GM12891 (cell line): ENCODE measurements around the gene CBFB.
A peak's percentile ranks its signal among the peaks of the same experiment; 100 is the strongest.

Experiments
- DNase-seq: peaks from one replicate; pipeline ENCODE4 v3.0.0; 2011; ENCODE audit warnings: low spot score; ENCODE audit not compliant: insufficient read length
- FAIRE-seq: peaks from 2 replicates; lab custom pipeline; 2011; peaks lifted over from hg19 to GRCh38; lab: Jason Lieb, UNC
- PAX5 ChIP-seq: IDR thresholded peaks from 2 replicates; pipeline ENCODE4 v1.6.1; 2011; ENCODE audit warnings: low read length, moderate library complexity, mild to moderate bottlenecking; ENCODE audit not compliant: insufficient read depth, severe bottlenecking
- POLR2A ChIP-seq: IDR thresholded peaks from 2 replicates; pipeline ENCODE4 v1.6.1; 2011; ENCODE audit warnings: low read depth, low read length, control low read depth
- POLR2AphosphoS5 ChIP-seq: IDR thresholded peaks from 2 replicates; pipeline ENCODE4 v1.6.1; 2011; ENCODE audit warnings: low read depth, low read length, control low read depth
- POU2F2 ChIP-seq: IDR thresholded peaks from 2 replicates; pipeline ENCODE4 v1.6.1; 2011; ENCODE audit warnings: low read depth, mild to moderate bottlenecking, control low read depth, low read length, moderate library complexity
- SPI1 ChIP-seq: IDR thresholded peaks from 2 replicates; pipeline ENCODE4 v1.6.1; 2011; ENCODE audit warnings: low read depth, low read length, control low read depth
- TAF1 ChIP-seq: IDR thresholded peaks from 2 replicates; pipeline ENCODE4 v1.6.1; 2011; ENCODE audit warnings: low read depth, low read length, control low read depth

CBFB gene

DNA sequence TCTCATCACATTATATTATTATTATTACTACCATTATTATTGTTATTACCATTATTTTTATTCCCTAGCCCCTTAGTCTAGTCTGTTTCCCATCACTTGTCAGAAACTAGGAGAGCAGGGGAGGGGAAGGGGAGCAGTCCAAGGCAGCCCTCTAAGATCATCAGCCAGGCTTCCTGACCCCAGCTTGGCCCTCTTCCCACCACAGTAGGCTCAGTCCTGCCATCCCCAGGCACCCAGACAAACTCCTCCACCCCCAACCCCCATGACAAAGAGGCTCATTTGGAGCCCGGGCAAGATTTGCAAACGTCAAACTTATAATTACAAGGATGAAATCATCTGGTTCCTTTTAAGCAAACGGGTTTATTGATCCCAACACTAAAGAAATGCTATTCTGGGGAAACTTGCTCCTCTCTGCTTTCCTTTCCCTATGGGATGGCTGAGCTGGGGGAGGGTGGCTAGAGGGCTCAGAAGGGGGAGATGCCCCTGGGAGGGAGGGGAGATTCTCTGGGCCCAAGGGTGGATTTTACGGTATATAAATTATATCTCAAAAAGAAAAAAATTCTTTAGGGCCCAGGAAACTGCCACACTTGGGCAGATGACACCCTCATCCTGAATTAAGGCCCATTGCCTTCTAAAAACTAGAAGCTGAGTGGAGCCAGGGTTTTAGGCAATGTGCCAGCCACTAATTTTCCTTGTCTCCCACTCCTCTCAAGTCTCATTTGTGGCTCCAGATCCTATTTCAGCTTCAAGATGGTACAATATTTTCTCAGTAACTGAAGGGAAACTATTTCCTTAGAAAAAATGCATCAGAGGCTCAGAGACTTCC, 4.4 kb upstream of the CBFB start:
- DNase-seq, result no peak
- no peak for FAIRE-seq
- TF ChIP-seq POU2F2, result no peak
- TF ChIP-seq POLR2AphosphoS5, result no peak
- TF ChIP-seq PAX5, result no peak
- no peak for TF ChIP-seq SPI1
- TF ChIP-seq TAF1, result no peak
- TF ChIP-seq POLR2A, result no peak

DNA sequence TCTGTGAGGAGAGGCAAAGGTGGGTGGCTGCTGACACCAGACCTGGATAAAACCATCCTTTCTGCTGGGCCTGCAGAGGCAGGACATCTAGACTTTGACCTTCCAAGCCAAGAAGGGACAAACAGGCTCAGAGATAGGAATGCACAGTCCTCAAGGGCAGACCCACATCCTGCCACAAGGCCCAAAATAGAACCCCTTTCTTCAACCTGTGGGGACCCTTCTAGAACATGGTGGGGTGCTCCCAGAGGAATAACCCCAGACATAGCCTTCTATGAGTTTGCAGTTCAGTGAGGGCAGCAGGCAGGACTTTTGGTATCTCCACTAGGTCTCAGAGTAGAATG, 3.8 kb upstream of the CBFB start:
- FAIRE-seq (no peak), DNase-seq (no peak)
- no peak for TF ChIP-seq SPI1
- no peak for TF ChIP-seq POLR2A
- TF ChIP-seq POU2F2, result no peak
- no peak for TF ChIP-seq PAX5
- TF ChIP-seq POLR2AphosphoS5, result no peak
- no peak for TF ChIP-seq TAF1

DNA sequence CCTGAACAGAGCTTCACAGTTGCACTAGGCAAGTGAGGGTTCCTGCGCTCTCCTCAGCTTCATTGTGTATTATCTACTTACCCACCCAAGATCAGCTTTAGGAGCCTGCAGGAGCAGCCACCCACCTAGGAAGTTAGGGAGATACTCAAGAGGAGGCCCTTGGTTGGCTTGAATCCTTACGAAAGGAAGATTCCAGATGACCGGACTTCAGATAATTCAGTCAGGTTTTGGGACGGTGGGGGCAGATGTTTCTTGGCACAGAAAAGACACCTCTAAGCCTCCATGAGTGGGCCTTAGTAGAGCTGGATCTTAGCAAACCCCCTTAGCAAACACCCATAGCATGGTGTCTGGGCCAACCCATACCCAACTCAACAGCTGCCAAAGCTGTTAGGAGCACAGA, 2.4 kb upstream of the CBFB start:
- DNase-seq, result no peak
- no peak for TF ChIP-seq POLR2AphosphoS5
- no peak for TF ChIP-seq POLR2A
- no peak for FAIRE-seq

DNA sequence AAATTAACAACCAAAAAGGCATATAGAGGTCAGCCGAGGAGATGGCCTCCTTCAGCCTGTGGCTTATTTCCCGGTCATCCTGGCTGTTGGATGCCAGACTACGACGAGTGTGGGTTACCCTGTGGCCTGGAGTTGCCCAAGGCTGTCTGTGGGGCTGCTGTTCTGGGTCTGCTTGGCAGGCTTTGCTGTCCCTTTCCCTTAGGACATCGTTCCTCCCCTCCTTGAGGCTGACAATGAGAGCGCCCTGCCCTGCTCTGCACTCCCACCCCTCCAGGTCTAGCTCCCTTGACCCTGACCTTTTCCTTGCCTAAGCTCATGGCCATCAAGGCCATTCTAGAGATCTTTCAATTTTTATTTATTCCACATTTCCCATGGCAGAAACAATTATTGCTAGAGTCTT, 1.9 kb upstream of the CBFB start:
- TF ChIP-seq POU2F2 (no peak), PAX5 (no peak), POLR2A (no peak), SPI1 (no peak), TAF1 (no peak)
- FAIRE-seq (no peak), DNase-seq (no peak)

DNA sequence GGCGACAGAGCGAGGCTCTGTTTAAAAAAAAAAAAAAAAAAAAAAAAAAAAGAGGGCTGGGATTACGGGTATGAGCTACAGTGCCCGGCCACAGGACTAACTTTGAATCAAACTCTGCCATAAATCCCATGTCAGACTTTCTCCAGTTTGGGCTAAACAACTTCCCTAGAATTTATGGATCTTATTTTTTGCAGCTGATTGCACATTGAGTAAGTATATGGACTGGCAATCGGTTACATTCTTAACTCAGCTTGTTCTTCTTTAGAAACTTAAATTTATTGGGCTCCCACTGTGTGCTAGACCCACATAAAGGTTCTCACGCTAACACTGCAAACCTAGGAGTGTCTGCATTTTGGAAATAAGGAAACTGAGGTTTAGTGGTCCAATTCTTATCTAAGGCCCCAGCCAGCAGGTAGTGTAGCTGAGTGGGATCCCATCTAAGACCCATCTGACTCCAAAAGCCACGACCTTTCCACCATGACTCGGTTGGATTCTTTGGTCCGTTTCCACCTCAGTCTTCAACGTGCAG, 718 bp upstream of the CBFB start:
- DNase-seq (no peak), FAIRE-seq (no peak)
- TF ChIP-seq POLR2AphosphoS5 (no peak), POLR2A (no peak), PAX5 (no peak), POU2F2 (no peak), SPI1 (no peak), TAF1 (no peak)

DNA sequence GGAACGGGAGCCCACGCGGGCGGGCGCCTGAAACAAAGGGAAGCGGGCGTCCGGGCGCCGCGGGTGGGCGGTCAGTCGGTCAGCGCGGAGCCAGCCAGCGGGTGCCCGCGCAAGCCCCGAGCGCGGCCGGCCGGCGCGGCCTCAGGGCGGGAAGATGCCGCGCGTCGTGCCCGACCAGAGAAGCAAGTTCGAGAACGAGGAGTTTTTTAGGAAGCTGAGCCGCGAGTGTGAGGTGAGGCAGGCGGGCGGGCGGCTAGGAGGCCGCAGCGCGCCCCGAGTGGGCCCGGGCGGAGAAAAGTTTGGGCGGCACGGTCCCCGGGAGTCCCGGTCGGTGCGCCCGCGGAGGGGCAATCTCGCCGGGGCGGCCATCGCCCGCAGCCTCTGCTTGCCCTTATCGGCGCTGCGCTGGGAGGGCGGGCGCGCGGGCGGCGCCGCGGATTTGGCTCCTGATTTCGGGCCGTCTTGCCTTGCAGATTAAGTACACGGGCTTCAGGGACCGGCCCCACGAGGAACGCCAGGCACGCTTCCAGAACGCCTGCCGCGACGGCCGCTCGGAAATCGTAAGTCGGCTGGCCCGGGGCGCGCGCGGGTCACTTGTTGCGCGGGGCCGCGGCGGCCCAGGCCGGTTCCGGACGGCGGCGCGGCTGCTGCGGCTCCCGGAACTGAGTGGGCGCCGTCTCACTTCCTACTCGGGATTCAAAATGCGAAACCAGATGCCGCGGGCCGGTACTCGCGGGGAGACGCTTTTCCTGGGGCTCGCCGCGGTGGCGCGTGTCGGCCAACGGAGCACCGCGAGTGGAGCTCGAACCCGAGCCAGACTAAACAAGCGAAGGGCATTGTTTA, 526 bp downstream of the CBFB start:
- TF ChIP-seq POU2F2, result no peak
- peak; percentile 70 for TF ChIP-seq SPI1
- TF ChIP-seq PAX5, result peak; percentile 37
- TF ChIP-seq POLR2AphosphoS5, result peak; percentile 44; the same call in 1 of the 2 replicates
- 0 out of 2 replicates have a peak, but pooled peaks have one; percentile 2 for TF ChIP-seq TAF1
- FAIRE-seq (peak; percentile 69), DNase-seq (peak; percentile 48)

DNA sequence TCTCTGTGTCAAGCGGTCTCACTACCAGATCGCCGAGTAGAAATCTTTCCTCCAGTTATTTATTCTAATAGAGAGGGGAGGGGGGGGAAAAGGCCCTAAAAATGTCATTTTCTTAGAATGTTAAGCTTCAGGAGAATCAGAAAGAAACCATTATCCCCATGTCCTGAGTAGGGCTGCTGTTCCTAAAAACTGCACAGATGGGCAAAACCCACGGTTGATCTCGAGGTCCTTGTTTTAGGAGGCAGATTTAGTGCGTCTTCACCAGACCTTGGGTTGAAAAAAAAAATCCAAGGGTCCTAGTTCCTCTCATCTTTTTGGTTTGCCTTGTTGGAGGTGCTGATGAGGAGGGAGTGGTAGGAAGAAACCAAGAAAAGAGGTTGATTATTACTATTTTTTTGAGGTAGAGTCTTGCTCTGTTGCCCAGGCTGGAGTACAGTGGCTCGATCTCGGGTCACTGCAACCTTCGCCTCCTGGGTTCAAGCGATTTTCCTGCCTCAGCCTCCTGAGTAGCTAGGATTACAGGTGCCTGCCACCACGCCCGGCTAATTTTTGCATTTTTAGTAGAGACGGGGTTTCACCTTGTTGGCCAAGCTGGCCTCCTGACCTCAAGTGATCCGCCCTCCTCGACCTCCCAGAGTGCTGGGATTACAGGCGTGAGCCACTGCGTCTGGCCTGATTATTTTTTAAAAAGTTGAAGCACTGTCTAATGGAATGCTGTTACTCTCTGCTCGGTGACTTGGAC, 1.4 kb downstream of the CBFB start:
- TF ChIP-seq POLR2A (no peak), SPI1 (no peak), POLR2AphosphoS5 (no peak), POU2F2 (no peak), PAX5 (no peak), TAF1 (no peak)
- no peak for FAIRE-seq

DNA sequence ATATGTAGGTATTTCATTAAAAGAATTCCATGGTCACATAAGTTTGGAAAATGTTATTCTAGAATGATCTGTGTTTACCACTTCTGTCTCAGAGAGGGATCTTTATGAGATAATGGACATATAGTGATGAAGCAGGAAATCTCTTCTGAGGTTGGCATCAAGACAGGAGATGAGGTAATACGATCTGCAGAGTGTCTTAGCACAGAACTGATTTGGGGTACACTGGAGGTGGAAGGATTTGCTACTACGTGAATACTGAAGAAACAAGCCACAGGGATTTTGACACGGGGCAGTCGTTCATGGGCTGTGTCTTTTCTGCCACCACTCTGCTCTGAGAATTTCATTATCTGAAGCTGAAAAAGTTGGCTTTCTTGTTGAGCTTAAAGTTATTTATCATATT, 5.5 kb downstream of the CBFB start:
- TF ChIP-seq SPI1 (no peak), TAF1 (no peak)
- FAIRE-seq (peak; percentile 38), DNase-seq (no peak)

More for the DNA sequence above, 1.4 kb downstream of the CBFB start:
- DNase-seq, result no peak

DNA sequence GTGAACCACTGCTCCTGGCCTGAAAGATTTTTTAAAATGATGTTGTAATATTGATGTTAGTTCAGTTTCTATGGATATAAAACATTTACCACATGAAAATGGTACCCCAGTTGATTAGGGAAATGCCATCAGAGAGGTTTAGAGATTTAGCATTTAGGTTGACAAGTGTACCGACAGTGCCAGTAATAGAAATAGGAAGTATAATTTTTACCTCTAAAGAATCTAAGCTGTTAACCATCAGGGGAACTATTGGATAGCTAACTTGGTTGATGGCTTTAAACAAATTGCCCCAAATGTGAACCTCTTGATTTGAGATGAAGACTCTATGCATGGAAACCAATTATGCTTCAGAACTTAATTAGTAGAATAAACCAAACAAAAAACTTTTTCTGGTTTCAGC, 6.4 kb downstream of the CBFB start:
- FAIRE-seq, result no peak
- no peak for DNase-seq
- TF ChIP-seq POLR2AphosphoS5 (no peak), POLR2A (no peak), PAX5 (no peak), SPI1 (no peak), TAF1 (no peak), POU2F2 (no peak)
